ENCODE data around the gene RAB43. TPM values are rescaled to one million over a fixed set of nuclear protein-coding genes. Genes with fewer than 3 reads are reported as not detected.
A peak's percentile ranks its signal among the peaks of the same experiment; 100 is the strongest.

RAB43 gene
- total RNA-seq, 1 donor = 13.4 TPM

DNA sequence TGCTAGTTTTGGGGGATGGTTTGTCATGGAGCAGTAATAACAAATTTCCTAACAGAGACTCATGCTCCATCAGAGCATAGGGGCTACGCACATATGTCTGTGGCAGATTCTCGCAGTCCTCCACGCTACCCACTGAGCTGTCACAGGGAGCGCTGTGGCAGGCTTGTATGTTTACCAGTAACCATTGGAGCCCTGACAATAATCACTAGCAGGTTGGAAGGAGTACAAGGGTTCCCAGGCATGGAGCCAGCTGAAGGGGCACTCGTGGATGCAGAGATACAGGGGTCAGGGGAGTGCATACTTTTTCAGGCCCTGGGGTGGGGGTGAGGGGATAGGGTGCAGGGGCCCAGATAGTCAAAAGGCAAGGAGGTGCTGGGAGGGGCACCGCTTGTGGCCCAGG, 68.9 kb downstream of the RAB43 start:
- Histone ChIP-seq H3K9me3 (ENCODE audit: low read depth, low read length) (no peaks in the 10 kb centered on the region), H3K36me3 (ENCODE audit: insufficient read depth, low read length) (no peaks in the 10 kb centered on the region), H2AFZ (ENCODE audit: low read length) (no peak overlapping the region), H3K79me2 (ENCODE audit: insufficient read depth, low read length) (no peaks in the 10 kb centered on the region), H3K27me3 (ENCODE audit: insufficient read depth, low read length) (peaks cover 2% of the 10 kb centered on the region), H3K27ac (ENCODE audit: low read depth, low read length) (no peak overlapping the region), H4K20me1 (ENCODE audit: insufficient read depth, low read length) (no peaks in the 10 kb centered on the region), H3K4me2 (ENCODE audit: insufficient read depth, low read length) (no peak overlapping the region), H3K4me3 (ENCODE audit: insufficient read depth, low read length) (no peak overlapping the region), H3K4me1 (ENCODE audit: insufficient read depth, low read length) (no peaks in the 10 kb centered on the region)
- TF ChIP-seq, protein P1, sequence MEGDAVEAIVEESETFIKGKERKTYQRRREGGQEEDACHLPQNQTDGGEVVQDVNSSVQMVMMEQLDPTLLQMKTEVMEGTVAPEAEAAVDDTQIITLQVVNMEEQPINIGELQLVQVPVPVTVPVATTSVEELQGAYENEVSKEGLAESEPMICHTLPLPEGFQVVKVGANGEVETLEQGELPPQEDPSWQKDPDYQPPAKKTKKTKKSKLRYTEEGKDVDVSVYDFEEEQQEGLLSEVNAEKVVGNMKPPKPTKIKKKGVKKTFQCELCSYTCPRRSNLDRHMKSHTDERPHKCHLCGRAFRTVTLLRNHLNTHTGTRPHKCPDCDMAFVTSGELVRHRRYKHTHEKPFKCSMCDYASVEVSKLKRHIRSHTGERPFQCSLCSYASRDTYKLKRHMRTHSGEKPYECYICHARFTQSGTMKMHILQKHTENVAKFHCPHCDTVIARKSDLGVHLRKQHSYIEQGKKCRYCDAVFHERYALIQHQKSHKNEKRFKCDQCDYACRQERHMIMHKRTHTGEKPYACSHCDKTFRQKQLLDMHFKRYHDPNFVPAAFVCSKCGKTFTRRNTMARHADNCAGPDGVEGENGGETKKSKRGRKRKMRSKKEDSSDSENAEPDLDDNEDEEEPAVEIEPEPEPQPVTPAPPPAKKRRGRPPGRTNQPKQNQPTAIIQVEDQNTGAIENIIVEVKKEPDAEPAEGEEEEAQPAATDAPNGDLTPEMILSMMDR (IDR thresholded peaks at IDR 0.05; ENCODE audit: extremely low read depth, low read depth, low read length) = no peak
- peak; percentile 73 for DNase-seq (ENCODE audit: insufficient read length, low spot score, missing footprints)

DNA sequence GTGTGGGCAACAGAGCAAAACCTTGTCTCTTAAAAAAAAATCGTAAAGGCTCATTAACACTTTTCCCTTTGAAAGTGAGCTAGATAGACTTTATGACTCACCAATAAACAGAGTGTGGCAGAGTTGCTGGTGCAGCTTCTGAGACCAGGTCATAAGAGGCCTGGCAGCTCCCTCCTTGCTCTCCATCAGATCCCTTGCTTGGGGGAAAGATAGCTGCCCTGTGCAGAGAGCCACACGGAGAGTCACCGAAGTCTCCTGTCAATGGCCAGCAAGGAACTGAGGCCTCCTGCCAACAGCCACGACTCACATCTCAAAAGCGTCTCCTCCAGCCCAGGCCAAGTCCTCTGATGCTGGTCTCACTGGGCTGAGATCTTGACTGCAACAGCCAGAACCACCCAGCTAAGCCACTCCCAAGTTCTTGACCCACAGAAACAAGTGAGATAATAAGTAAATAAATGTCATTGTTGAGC, 69.7 kb downstream of the RAB43 start:
- no peak overlapping the region for H2AFZ ChIP-seq (ENCODE audit: low read length)
- TF ChIP-seq, protein P1 (IDR thresholded peaks at IDR 0.05; ENCODE audit: extremely low read depth, low read depth, low read length) = no peak

DNA sequence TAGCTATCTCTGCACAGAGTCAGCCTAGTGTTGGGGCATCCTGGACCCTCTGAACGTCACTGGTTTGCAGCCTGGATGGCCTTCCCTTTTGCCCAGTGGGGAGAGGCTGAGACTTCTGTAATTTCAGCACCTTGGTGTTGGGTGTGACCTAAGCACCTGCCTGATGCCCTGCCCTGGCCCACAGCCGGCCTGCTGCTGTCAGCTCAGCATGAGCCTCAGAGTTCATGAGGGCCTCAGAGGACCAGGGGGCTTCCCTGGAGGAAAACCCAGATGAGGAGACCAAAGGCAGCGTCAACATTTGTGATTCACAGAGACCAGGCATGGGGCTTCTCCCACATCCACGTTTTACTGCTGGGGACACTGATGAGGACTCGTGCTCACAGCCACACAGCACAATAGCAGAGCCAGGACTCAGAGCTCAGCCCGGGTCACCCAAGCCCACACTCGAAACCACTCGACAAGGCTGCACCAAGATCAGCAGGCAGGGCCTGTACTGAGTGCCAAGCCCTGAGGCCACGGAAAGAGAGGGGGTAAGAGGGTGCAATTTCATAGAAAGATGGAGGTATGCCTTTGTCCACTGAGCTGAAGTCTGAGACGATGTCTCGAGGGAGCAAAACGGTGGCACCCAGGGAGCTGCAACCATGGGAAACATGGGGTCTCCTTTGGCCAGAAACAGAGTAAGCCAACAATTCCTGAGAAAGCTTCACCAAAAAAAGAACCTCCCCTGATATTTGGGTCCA, 70.9 kb downstream of the RAB43 start:
- no peaks in the 10 kb centered on the region for H3K4me1 ChIP-seq (ENCODE audit: insufficient read depth, low read length)
- no peaks in the 10 kb centered on the region for H3K9me3 ChIP-seq (ENCODE audit: low read depth, low read length)
- no peaks in the 10 kb centered on the region for H3K36me3 ChIP-seq (ENCODE audit: insufficient read depth, low read length)
- no peak for DNase-seq (ENCODE audit: insufficient read length, low spot score, missing footprints)
- no peak overlapping the region for H3K27ac ChIP-seq (ENCODE audit: low read depth, low read length)
- no peaks in the 10 kb centered on the region for H3K79me2 ChIP-seq (ENCODE audit: insufficient read depth, low read length)
- no peak overlapping the region for H2AFZ ChIP-seq (ENCODE audit: low read length)
- peaks cover 4% of the 10 kb centered on the region for H3K27me3 ChIP-seq (ENCODE audit: insufficient read depth, low read length)
- no peak overlapping the region for H3K4me2 ChIP-seq (ENCODE audit: insufficient read depth, low read length)
- no peak overlapping the region for H3K4me3 ChIP-seq (ENCODE audit: insufficient read depth, low read length)
- H4K20me1 ChIP-seq (ENCODE audit: insufficient read depth, low read length) = no peaks in the 10 kb centered on the region
- TF ChIP-seq, protein P1 (IDR thresholded peaks at IDR 0.05; ENCODE audit: extremely low read depth, low read depth, low read length) = no peak

More for the DNA sequence above, 69.7 kb downstream of the RAB43 start:
- H3K27me3 ChIP-seq (ENCODE audit: insufficient read depth, low read length) = peaks cover 2% of the 10 kb centered on the region
- H3K4me1 ChIP-seq (ENCODE audit: insufficient read depth, low read length) = no peaks in the 10 kb centered on the region
- no peaks in the 10 kb centered on the region for H3K9me3 ChIP-seq (ENCODE audit: low read depth, low read length)
- H3K36me3 ChIP-seq (ENCODE audit: insufficient read depth, low read length) = no peaks in the 10 kb centered on the region
- DNase-seq (ENCODE audit: insufficient read length, low spot score, missing footprints) = peak; percentile 80
- no peaks in the 10 kb centered on the region for H4K20me1 ChIP-seq (ENCODE audit: insufficient read depth, low read length)
- no peak overlapping the region for H3K27ac ChIP-seq (ENCODE audit: low read depth, low read length)
- H3K4me3 ChIP-seq (ENCODE audit: insufficient read depth, low read length) = no peak overlapping the region
- no peak overlapping the region for H3K4me2 ChIP-seq (ENCODE audit: insufficient read depth, low read length)
- no peaks in the 10 kb centered on the region for H3K79me2 ChIP-seq (ENCODE audit: insufficient read depth, low read length)

DNA sequence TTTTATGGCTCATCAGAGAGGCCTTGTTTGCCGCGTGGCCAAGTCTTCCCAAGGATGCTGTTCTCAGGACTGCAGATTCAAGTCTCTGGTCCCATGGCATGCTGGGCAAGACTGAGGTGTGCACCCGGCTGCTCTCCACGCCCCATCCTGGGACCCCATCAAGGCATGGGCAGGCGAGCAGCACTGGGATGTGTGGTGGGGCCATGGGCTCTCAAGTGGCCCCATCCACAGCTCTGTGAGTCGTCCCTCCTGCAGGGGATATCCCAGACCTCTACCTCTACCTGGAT, 74.1 kb downstream of the RAB43 start:
- Histone ChIP-seq H3K27me3 (ENCODE audit: insufficient read depth, low read length) (peaks cover 20% of the 10 kb centered on the region), H2AFZ (ENCODE audit: low read length) (no peak overlapping the region), H3K27ac (ENCODE audit: low read depth, low read length) (no peak overlapping the region), H3K4me2 (ENCODE audit: insufficient read depth, low read length) (no peak overlapping the region), H4K20me1 (ENCODE audit: insufficient read depth, low read length) (no peaks in the 10 kb centered on the region), H3K4me3 (ENCODE audit: insufficient read depth, low read length) (no peak overlapping the region), H3K4me1 (ENCODE audit: insufficient read depth, low read length) (no peaks in the 10 kb centered on the region), H3K9me3 (ENCODE audit: low read depth, low read length) (no peaks in the 10 kb centered on the region), H3K36me3 (ENCODE audit: insufficient read depth, low read length) (no peaks in the 10 kb centered on the region), H3K79me2 (ENCODE audit: insufficient read depth, low read length) (no peaks in the 10 kb centered on the region)
- no peak for DNase-seq (ENCODE audit: insufficient read length, low spot score, missing footprints)
- TF ChIP-seq, protein P1 (IDR thresholded peaks at IDR 0.05; ENCODE audit: extremely low read depth, low read depth, low read length) = no peak
